GM12878 (cell line): ENCODE data around the gene STRA8. TPM values are rescaled to one million over a fixed set of nuclear protein-coding genes. Genes with fewer than 3 reads are reported as not detected.

ENCODE experiments used
- BCLAF1 ChIP-seq: fragments of 450-650 bp; IDR thresholded peaks from 2 replicates; pipeline ENCODE4 v1.6.1; 2017; ENCODE audit warnings: antibody characterized with exemption, mild to moderate bottlenecking, moderate library complexity
- BMI1 ChIP-seq: fragments of 450-650 bp; IDR thresholded peaks from 2 replicates; pipeline ENCODE4 v1.6.1; 2016; ENCODE audit warnings: mild to moderate bottlenecking, moderate library complexity, borderline replicate concordance
- CBFB ChIP-seq: IDR thresholded peaks from 2 replicates; pipeline ENCODE4 v1.6.1; 2016; ENCODE audit warnings: antibody characterized with exemption, low read depth
- CREB1 ChIP-seq: IDR thresholded peaks from 2 replicates; pipeline ENCODE4 v1.6.1; 2012; ENCODE audit warnings: low read depth, mild to moderate bottlenecking, inconsistent platforms
- FOS ChIP-seq: IDR thresholded peaks from 3 replicates; pipeline ENCODE4 v1.6.1; 2011; ENCODE audit warnings: borderline replicate concordance; ENCODE audit not compliant: insufficient read length; ENCODE audit errors: extremely low read depth
- IRF3 ChIP-seq: fragments of 450-650 bp; IDR thresholded peaks from 2 replicates; pipeline ENCODE4 v1.6.1; 2014; ENCODE audit warnings: mild to moderate bottlenecking
- JUNB ChIP-seq: IDR thresholded peaks from 2 replicates; pipeline ENCODE4 v1.6.1; 2016; ENCODE audit warnings: antibody characterized with exemption, mild to moderate bottlenecking
- KLF5 ChIP-seq: fragments of 450-650 bp; IDR thresholded peaks from 2 replicates; pipeline ENCODE4 v1.6.1; 2014; ENCODE audit warnings: mild to moderate bottlenecking; ENCODE audit not compliant: partially characterized antibody
- MTA2 ChIP-seq: fragments of 450-650 bp; IDR thresholded peaks from 2 replicates; pipeline ENCODE4 v1.6.1; 2016; ENCODE audit warnings: low read depth, mild to moderate bottlenecking, moderate library complexity
- NFXL1 ChIP-seq: fragments of 450-650 bp; IDR thresholded peaks from 2 replicates; pipeline ENCODE4 v1.6.1; 2017; ENCODE audit warnings: antibody characterized with exemption, mild to moderate bottlenecking, borderline replicate concordance
- NFYB ChIP-seq: IDR thresholded peaks from 2 replicates; pipeline ENCODE4 v1.6.1; 2011; ENCODE audit warnings: low read depth, mild to moderate bottlenecking, low read length, improper control_type of control experiment, moderate library complexity; ENCODE audit not compliant: insufficient read depth
- NR2C1 ChIP-seq: fragments of 450-650 bp; IDR thresholded peaks from 2 replicates; pipeline ENCODE4 v1.6.1; 2017; ENCODE audit warnings: antibody characterized with exemption, mild to moderate bottlenecking, moderate library complexity
- NR2C2 ChIP-seq: IDR thresholded peaks from 2 replicates; pipeline ENCODE4 v1.6.1; 2011; ENCODE audit warnings: borderline replicate concordance, low read depth; ENCODE audit not compliant: control insufficient read depth, insufficient read length
- PRDM15 ChIP-seq: fragments of 450-650 bp; formaldehyde crosslinking; IDR thresholded peaks from 2 replicates; pipeline ENCODE4 v1.4.0; 2020; ENCODE audit warnings: mild to moderate bottlenecking, moderate library complexity
- RFX5 ChIP-seq: IDR thresholded peaks from 2 replicates; pipeline ENCODE4 v1.6.1; 2011; ENCODE audit warnings: low read depth, low read length, improper control_type of control experiment
- SIN3A ChIP-seq: IDR thresholded peaks from 2 replicates; pipeline ENCODE4 v1.6.1; 2012; ENCODE audit warnings: low read depth, low read length, improper control_type of control experiment
- TAF1 ChIP-seq: IDR thresholded peaks from 2 replicates; pipeline ENCODE4 v1.6.1; 2011; ENCODE audit warnings: mild to moderate bottlenecking, low read depth, low read length, borderline replicate concordance
- ZNF384 ChIP-seq: IDR thresholded peaks from 2 replicates; pipeline ENCODE4 v1.6.1; 2012; ENCODE audit warnings: low read depth, mild to moderate bottlenecking, low read length, improper control_type of control experiment, borderline replicate concordance
- ZNF687 ChIP-seq: fragments of 450-650 bp; IDR thresholded peaks from 2 replicates; pipeline ENCODE4 v1.6.1; 2017; ENCODE audit warnings: mild to moderate bottlenecking, moderate library complexity
- polyA plus RNA-seq, 11 experiments: library from polyadenylated mRNA; depleted of rRNA in 4 of 11; unstranded in 6 of 11; stranded (reverse) in 5 of 11; fragments of >200 nt; fragmentation: Nextera tagmentation in 4 of 11; fragmentation: Illumina TruSeq in 1 of 11; extraction: Ambion mirVana in 4 of 11; extraction: Trizol in 1 of 11; gene quantifications; 1 replicate in 1 of 11; 2 replicates in 10 of 11; pipeline versions ENCODE4 v1.2.1 to v1.2.3, GENCODE V29; 2011 to 2016; ENCODE audit warnings: inconsistent platforms in 2 of 11, missing spikeins in 2 of 11, low read depth in 1 of 11
- total RNA-seq, 4 experiments: library from RNA; depleted of rRNA in 3 of 4; stranded (reverse); fragments of >200 nt in 3 of 4; fragmentation: Illumina TruSeq in 1 of 4; extraction: Trizol in 1 of 4; gene quantifications; 2 replicates each; pipeline versions ENCODE4 v1.2.1 to v1.2.3, GENCODE V29; 2013 to 2021

STRA8 gene
- total and polyA plus RNA-seq, 10 of the 15 experiments (the other 5 are each of a cell fraction or from before 2014, with no cell fraction given): 0.15 TPM; not detected in 9

- TF ChIP-seq NFYB: no peak
- no peak for TF ChIP-seq NR2C2
- peak; percentile 38; the same call in 1 of the 2 replicates for TF ChIP-seq IRF3
- TF ChIP-seq CBFB: no peak
- TF ChIP-seq JUNB: no peak
- TF ChIP-seq KLF5: no peak
- TF ChIP-seq BMI1: no peak
- TF ChIP-seq NFXL1: no peak
- no peak for TF ChIP-seq ZNF384
- TF ChIP-seq BCLAF1: no peak
- TF ChIP-seq CREB1: no peak
- TF ChIP-seq SIN3A: no peak
- no peak for TF ChIP-seq PRDM15 (CRISPR knock-in tag)
- 0 out of 2 replicates have a peak, but pooled peaks have one; percentile 19 for TF ChIP-seq MTA2
- TF ChIP-seq NR2C1: no peak
- no peak for TF ChIP-seq RFX5
- no peak for TF ChIP-seq TAF1
- TF ChIP-seq ZNF687: no peak
- no peak for TF ChIP-seq FOS
Measured at GRCh38 chr7:135281363-135281949, 47.8 kb downstream of the STRA8 start (continued).
